Naive B cell (primary cell): ENCODE results near the gene TMPRSS11D. TPM values are rescaled to one million over a fixed set of nuclear protein-coding genes. Genes with fewer than 3 reads are reported as not detected.

Source experiments
- ATAC-seq, 2 donors: fragments of 150-1000 bp; cut with Tn5 transposase; 2 replicates each; pipeline ENCODE4 v1.10.0; 2021; ENCODE audit warnings: low read depth in 2 of 2, mild to moderate bottlenecking in 2 of 2, moderate library complexity in 2 of 2
- DNase-seq: peaks from one replicate; pipeline ENCODE4 v3.0.0; 2022
- H3K27ac Mint-ChIP-seq, 6 donors: one replicate each; pipeline ENCODE4 v1.8.0; 2020 to 2022; ENCODE audit warnings: mild to moderate bottlenecking in 6 of 6, mixed read lengths in 6 of 6, moderate library complexity in 5 of 6, inconsistent platforms in 2 of 6
- H3K27me3 Mint-ChIP-seq, 3 donors: one replicate each; pipeline ENCODE4 v1.8.0; 2021 to 2022; ENCODE audit warnings: mixed read lengths in 3 of 3, mild to moderate bottlenecking in 1 of 3
- H3K36me3 Mint-ChIP-seq, 2 donors: one replicate each; pipeline ENCODE4 v1.8.0; 2020 to 2022; ENCODE audit warnings: mixed read lengths in 2 of 2, inconsistent platforms in 1 of 2, mild to moderate bottlenecking in 1 of 2
- H3K4me1 Mint-ChIP-seq, 3 donors: one replicate each; pipeline ENCODE4 v1.8.0; 2020 to 2022; ENCODE audit warnings: mixed read lengths in 3 of 3, inconsistent platforms in 1 of 3, mild to moderate bottlenecking in 1 of 3, moderate library complexity in 1 of 3
- H3K4me3 Mint-ChIP-seq, 8 donors: one replicate each; pipeline ENCODE4 v1.8.0; 2020 to 2022; ENCODE audit warnings: mild to moderate bottlenecking in 8 of 8, mixed read lengths in 8 of 8, moderate library complexity in 8 of 8, inconsistent platforms in 2 of 8
- H3K9me3 Mint-ChIP-seq, 7 donors: one replicate each; pipeline ENCODE4 v1.8.0; 2020 to 2022; ENCODE audit warnings: mixed read lengths in 7 of 7, mild to moderate bottlenecking in 5 of 7, inconsistent platforms in 2 of 7, moderate library complexity in 1 of 7
- polyA plus RNA-seq, 6 donors: library from polyadenylated mRNA; unstranded; fragments of 300-500 nt; fragmentation: Illumina TruSeq; gene quantifications; one replicate each; pipeline ENCODE4 v1.2.3, GENCODE V29; 2021; ENCODE audit warnings: low read depth in 6 of 6

TMPRSS11D gene
- polyA plus RNA-seq, 6 donors from 2014 or later = not detected

DNA sequence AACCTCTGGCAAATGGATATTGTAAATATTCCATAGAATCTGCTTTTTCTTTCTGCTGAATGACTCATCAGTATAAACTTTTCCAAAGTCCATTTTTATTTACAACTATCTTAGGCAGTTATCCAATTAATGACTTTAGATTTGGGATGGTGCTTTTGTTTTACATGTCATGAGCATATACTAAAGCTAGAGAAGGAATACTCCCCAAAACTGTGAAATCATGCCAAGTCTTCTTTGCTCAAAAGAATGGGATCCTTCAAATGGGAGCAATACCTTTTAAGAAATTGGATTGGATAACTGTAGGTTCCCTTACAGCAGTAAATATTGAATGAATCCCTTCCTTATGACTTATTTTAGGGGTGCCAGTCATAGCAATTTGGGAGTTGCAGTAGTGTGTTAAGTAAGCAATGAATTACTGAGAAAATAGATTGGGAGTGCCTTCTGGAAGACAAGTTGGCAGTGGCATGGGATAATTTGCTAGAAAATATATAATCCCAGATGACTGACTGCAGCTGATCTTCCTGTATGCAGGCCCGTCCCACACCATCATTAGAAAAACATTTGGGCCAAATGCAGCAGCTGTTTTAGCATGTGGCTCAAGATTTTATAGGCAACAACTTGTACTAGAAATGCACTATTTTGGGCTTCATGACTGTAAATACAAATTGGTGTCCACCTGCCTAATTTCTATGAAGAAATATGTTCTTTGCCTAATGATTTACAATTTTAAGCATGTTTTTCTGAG is 2.8 kb downstream of the TMPRSS11D start:
- Mint-ChIP-seq H3K27ac (no peak overlapping the region), H3K4me1 (no peaks in the 10 kb centered on the region), H3K27me3 (peaks cover 0 to 7% (median 0%) of the 10 kb centered on the region in 3 donors), H3K4me3 (no peak overlapping the region), H3K36me3 (no peaks in the 10 kb centered on the region), H3K9me3 (peaks cover 0 to 5% (median 0%) of the 10 kb centered on the region in 7 donors)
- ATAC-seq (no peak), DNase-seq (no peak)

DNA sequence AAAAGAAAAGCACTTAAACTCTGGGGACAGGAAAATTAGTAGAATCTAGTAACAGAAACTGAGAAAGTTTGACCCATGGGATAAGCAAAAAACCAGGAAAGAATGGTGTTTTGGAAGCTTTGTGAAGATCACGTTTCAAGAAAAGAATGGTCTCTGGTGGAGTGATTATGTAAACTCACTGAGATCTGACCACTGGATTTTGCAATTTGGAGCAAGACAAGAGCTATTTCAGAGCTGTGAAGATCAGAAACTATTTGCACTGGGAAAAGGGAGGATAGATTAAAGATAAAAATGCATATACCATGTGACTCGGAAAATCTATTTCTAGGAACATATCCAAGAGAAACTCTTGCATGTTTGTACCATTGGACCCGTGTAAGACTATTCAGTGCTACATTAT is 4.3 kb downstream of the TMPRSS11D start:
- Mint-ChIP-seq H3K4me3 (no peak overlapping the region), H3K4me1 (no peaks in the 10 kb centered on the region), H3K9me3 (peaks cover 0 to 5% (median 0%) of the 10 kb centered on the region in 7 donors), H3K36me3 (no peaks in the 10 kb centered on the region), H3K27ac (peak overlapping the region in 1 of 6 donors; percentile 22), H3K27me3 (peaks cover 0 to 7% (median 0%) of the 10 kb centered on the region in 3 donors)
- DNase-seq (no peak), ATAC-seq (no peak)

GRCh38 chr4:67877086-67877485 is 6.7 kb downstream of the TMPRSS11D start:
- peaks cover 0 to 5% (median 0%) of the 10 kb centered on the region in 7 donors for H3K9me3 Mint-ChIP-seq
- DNase-seq (no peak), ATAC-seq (no peak)
- no peak overlapping the region for H3K4me3 Mint-ChIP-seq
- no peak overlapping the region for H3K27ac Mint-ChIP-seq
- H3K27me3 Mint-ChIP-seq = peaks cover 0 to 7% (median 0%) of the 10 kb centered on the region in 3 donors
- H3K4me1 Mint-ChIP-seq = no peaks in the 10 kb centered on the region
- H3K36me3 Mint-ChIP-seq = no peaks in the 10 kb centered on the region

DNA sequence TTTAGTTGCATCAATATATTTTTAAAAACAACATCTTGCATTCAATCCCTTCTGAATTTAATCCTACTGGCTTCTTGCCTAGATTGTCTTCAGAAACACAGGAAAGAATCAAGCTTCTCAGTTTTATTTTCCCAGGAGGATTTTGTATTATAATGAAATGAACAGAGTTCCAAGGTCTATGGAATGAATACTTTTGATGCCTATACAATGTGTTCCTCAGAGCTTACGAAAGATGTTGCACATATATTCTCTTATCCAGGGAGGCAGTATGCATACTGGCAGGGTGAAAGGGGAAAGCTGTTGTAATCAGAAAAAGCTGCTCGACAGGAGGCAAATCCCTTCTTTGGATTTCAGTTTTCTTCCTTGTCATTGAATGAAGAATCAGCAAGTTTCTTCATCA is 8.8 kb downstream of the TMPRSS11D start:
- Mint-ChIP-seq H3K4me1 (no peaks in the 10 kb centered on the region), H3K27ac (no peak overlapping the region), H3K4me3 (no peak overlapping the region), H3K36me3 (no peaks in the 10 kb centered on the region), H3K9me3 (peaks cover 0 to 5% (median 2%) of the 10 kb centered on the region in 7 donors), H3K27me3 (peaks cover 0 to 7% (median 0%) of the 10 kb centered on the region in 3 donors)
- no peak for ATAC-seq
- no peak for DNase-seq

DNA sequence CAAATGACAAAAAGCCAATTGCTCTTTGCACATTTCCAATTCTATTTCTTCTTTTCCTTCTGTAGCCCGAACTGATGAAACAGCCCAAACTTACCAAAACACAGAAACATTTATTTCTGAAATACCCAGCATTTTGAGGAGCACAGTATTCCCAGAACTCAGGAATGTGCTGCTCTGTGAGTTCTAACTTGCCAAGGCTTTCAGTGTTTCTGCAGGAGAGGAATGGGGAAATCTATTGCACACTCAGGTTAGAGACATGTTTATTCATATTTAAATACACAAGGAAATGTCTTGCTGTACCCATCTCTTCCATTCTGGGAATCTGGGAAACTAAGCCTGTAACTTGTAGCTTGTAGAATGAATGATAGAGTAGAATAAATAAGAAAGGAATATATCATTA is 10.7 kb downstream of the TMPRSS11D start:
- no peak for ATAC-seq
- Mint-ChIP-seq H3K36me3 (no peaks in the 10 kb centered on the region), H3K4me1 (no peaks in the 10 kb centered on the region), H3K27me3 (peaks cover 0 to 7% (median 0%) of the 10 kb centered on the region in 3 donors), H3K4me3 (no peak overlapping the region), H3K27ac (no peak overlapping the region), H3K9me3 (peaks cover 0 to 3% (median 0%) of the 10 kb centered on the region in 7 donors)
- no peak for DNase-seq

DNA sequence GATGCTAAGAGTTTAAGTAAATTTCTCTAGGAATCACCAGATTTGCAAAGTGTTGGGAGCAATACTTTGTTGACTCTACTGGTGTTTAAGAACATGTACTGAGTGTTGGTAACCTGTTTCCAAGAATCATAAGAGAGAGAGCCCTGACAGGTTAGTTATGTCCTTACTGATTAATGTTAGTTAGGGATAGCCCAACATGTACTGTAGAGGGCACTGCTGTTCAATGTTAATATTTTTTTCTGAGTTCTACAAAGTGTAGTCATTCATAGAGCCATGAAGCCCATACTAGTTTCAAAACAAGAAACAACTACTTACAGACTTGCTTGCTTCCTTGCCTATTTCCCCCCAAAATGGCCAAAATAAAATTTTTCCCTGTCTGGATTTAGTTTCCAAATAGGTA is 11.9 kb downstream of the TMPRSS11D start:
- Mint-ChIP-seq H3K27ac (no peak overlapping the region), H3K27me3 (no peaks in the 10 kb centered on the region), H3K4me3 (no peak overlapping the region), H3K9me3 (peaks cover 0 to 3% (median 0%) of the 10 kb centered on the region in 7 donors), H3K4me1 (no peaks in the 10 kb centered on the region), H3K36me3 (no peaks in the 10 kb centered on the region)
- DNase-seq (no peak), ATAC-seq (no peak)

GRCh38 chr4:67869580-67870190 is 14.1 kb downstream of the TMPRSS11D start:
- Mint-ChIP-seq H3K9me3 (peaks cover 0 to 4% (median 0%) of the 10 kb centered on the region in 7 donors), H3K27ac (no peak overlapping the region), H3K36me3 (no peaks in the 10 kb centered on the region), H3K4me3 (no peak overlapping the region), H3K27me3 (peaks cover 0 to 8% (median 0%) of the 10 kb centered on the region in 3 donors), H3K4me1 (no peaks in the 10 kb centered on the region)
- no peak for ATAC-seq
- no peak for DNase-seq

GRCh38 chr4:67861513-67861912 is 22.3 kb downstream of the TMPRSS11D start:
- H3K27me3 Mint-ChIP-seq = peaks cover 4 to 8% (median 7%) of the 10 kb centered on the region in 3 donors
- no peaks in the 10 kb centered on the region for H3K4me1 Mint-ChIP-seq
- no peak overlapping the region for H3K27ac Mint-ChIP-seq
- H3K9me3 Mint-ChIP-seq = peaks cover 0 to 9% (median 4%) of the 10 kb centered on the region in 7 donors
- no peak overlapping the region for H3K4me3 Mint-ChIP-seq
- H3K36me3 Mint-ChIP-seq = no peaks in the 10 kb centered on the region
- ATAC-seq (no peak), DNase-seq (no peak)

GRCh38 chr4:67853336-67853735 is 30.5 kb downstream of the TMPRSS11D start:
- H3K27me3 Mint-ChIP-seq = peaks cover 0 to 4% (median 3%) of the 10 kb centered on the region in 3 donors
- H3K4me3 Mint-ChIP-seq = no peak overlapping the region
- H3K9me3 Mint-ChIP-seq = peaks cover 0 to 12% (median 8%) of the 10 kb centered on the region in 7 donors
- H3K27ac Mint-ChIP-seq = no peak overlapping the region
- ATAC-seq = no peak
- DNase-seq = no peak
- no peaks in the 10 kb centered on the region for H3K4me1 Mint-ChIP-seq
- H3K36me3 Mint-ChIP-seq = peaks cover 0 to 4% of the 10 kb centered on the region in 2 donors

DNA sequence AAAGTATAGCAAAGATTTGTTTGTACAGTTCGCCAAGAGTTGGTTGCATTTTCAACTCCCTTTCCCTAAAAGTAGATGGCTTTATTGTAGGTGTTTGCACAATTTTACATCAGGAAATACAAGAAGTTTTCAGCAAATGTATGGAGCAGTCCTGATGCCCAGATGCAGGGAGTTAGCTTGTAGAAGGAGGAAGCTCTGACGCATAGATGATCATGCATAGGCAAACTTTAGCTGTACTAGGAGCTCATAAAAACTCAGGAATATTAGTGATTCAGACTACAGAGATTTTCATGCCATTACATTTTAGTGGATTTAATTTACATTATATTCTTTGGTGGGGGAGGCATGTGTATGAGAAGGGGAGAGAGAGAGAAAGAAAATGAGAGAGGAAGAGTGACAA is 62.9 kb downstream of the TMPRSS11D start:
- no peak for ATAC-seq
- H3K9me3 Mint-ChIP-seq = peaks cover 0 to 10% (median 3%) of the 10 kb centered on the region in 7 donors
- H3K4me3 Mint-ChIP-seq = no peak overlapping the region

DNA sequence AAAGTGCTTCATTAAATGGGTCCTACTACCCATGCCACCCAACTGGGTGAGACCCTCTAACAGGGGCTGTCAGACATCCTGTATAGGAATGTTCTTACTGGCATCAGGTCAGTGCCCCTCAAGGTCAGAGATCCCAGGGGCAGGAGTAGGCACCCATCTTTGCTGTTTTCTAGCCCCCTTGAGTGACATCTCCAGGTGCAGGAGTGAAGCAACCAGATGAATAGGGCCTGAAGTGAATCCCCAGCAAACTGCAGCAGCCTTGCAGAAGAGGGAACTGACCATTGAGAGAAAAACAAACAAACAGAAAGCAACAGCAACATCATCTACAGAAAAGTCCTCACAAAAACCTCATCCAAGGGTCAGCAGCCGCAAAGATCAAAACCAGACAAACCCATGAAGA is 73.8 kb downstream of the TMPRSS11D start:
- no peak overlapping the region for H3K4me3 Mint-ChIP-seq
- no peak for DNase-seq
- peaks cover 0 to 6% (median 0%) of the 10 kb centered on the region in 3 donors for H3K27me3 Mint-ChIP-seq
- ATAC-seq = no peak
- peaks cover 12 to 36% of the 10 kb centered on the region in 2 donors for H3K36me3 Mint-ChIP-seq
- no peaks in the 10 kb centered on the region for H3K4me1 Mint-ChIP-seq
- H3K27ac Mint-ChIP-seq = no peak overlapping the region
- H3K9me3 Mint-ChIP-seq = peaks cover 9 to 52% (median 31%) of the 10 kb centered on the region in 7 donors

More for the DNA sequence above, 62.9 kb downstream of the TMPRSS11D start:
- Mint-ChIP-seq H3K27me3 (no peaks in the 10 kb centered on the region), H3K27ac (no peak overlapping the region), H3K36me3 (no peaks in the 10 kb centered on the region), H3K4me1 (no peaks in the 10 kb centered on the region)
- no peak for DNase-seq

GRCh38 chr4:67809502-67809901 is 74.3 kb downstream of the TMPRSS11D start:
- Mint-ChIP-seq H3K27ac (no peak overlapping the region), H3K9me3 (peaks cover 9 to 46% (median 27%) of the 10 kb centered on the region in 7 donors), H3K36me3 (peaks cover 12 to 36% of the 10 kb centered on the region in 2 donors), H3K4me3 (no peak overlapping the region), H3K27me3 (peaks cover 0 to 6% (median 0%) of the 10 kb centered on the region in 3 donors), H3K4me1 (no peaks in the 10 kb centered on the region)
- ATAC-seq (no peak), DNase-seq (no peak)

- ATAC-seq (no peak), DNase-seq (no peak)
- Mint-ChIP-seq H3K9me3 (peaks cover 0 to 8% (median 0%) of the 10 kb centered on the region in 7 donors), H3K27me3 (no peaks in the 10 kb centered on the region), H3K36me3 (peaks cover under 1 to 3% of the 10 kb centered on the region in 2 donors), H3K4me1 (no peaks in the 10 kb centered on the region), H3K4me3 (no peak overlapping the region), H3K27ac (no peak overlapping the region)
Measured at GRCh38 chr4:67796810-67797209, 87.0 kb downstream of the TMPRSS11D start.

- no peak for DNase-seq
- Mint-ChIP-seq H3K36me3 (peaks cover 7 to 10% of the 10 kb centered on the region in 2 donors), H3K4me3 (no peak overlapping the region), H3K27me3 (no peaks in the 10 kb centered on the region), H3K9me3 (peaks cover 0 to 4% (median 0%) of the 10 kb centered on the region in 7 donors), H3K27ac (no peak overlapping the region), H3K4me1 (no peaks in the 10 kb centered on the region)
- no peak for ATAC-seq
Measured at GRCh38 chr4:67790721-67791120, 93.1 kb downstream of the TMPRSS11D start.
